Measurements from ENCODE around the gene TAC3.
"Not testable (repeated sequence)": the region's sequence is repeated elsewhere in the genome, so short reads cannot be mapped to it uniquely, and the experiment has no call there.

The TAC3 gene

DNA sequence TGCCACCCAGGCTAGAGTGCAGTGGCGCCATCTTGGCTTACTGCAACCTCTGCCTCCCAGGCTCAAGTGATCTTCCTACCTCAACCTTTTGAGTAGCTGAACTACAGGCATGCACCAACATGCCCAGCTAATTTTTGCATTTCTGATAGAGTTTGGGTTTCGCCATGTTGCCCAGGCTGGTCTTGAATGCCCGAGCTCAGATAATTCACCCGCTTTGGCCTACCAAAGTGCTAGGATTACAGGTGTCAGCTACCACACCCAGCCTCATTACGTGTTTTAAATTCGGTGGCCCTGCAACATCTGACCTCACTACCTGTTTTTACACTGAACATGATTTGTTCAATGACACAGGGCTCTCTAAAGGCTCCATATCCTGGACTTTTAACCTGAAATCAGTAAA is 36.1 kb downstream of the TAC3 start:
- no peak for DNase-seq

DNA sequence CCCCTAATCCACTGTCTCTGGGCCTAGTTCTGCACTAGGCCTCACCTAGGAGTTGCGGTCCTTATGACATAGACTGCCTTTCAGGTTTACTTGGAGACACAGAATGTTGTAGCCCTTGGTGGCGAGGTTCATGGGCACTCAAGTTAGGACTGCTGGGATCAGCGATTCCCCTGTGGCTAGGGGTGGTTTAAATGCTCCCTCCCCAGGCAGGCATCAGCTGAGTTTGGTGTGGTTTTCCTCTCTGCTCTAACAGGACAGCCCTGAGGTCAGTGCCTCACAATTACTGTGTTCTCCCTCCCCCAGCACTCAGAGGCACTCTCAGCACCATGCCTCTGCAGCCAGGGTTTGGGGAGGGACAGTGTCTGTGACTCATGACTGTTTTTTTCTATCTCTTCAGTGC is 36.7 kb downstream of the TAC3 start:
- no peak for DNase-seq

DNA sequence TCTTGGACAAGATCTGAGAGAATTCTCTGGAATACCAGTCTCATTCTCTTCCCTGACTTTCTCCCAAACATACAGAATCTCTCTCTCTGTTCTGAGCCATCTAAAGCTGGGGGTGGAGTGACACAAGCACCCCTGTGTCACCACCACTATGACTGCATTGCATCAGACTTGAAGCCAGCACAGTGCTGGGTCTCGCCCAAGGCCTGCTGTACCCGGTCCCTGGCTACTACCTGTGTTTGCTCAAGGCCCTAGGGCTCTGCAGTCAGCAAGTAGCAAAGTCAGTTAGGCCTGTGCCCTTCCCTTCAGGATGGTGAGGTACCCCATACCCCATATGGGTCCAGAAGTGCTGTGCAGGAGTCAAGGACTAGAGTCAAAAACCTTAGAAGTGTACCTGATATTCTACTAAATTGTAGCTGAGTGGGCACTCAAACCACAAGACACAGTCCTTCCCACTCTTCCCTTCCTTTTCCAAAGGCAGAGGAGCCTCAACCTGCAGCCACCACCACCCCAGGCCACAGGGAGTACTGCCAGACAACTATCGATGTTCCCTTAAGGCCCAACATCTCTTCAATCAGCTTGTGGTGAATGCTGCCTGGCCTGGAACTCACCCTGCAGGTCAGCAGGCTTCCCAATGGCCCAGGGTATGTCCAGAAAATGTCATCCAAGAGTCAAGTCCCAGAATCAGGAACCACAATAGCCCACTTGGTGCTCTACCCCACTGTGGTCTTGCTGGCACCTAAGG is 37.8 kb downstream of the TAC3 start:
- DNase-seq: no peak

DNA sequence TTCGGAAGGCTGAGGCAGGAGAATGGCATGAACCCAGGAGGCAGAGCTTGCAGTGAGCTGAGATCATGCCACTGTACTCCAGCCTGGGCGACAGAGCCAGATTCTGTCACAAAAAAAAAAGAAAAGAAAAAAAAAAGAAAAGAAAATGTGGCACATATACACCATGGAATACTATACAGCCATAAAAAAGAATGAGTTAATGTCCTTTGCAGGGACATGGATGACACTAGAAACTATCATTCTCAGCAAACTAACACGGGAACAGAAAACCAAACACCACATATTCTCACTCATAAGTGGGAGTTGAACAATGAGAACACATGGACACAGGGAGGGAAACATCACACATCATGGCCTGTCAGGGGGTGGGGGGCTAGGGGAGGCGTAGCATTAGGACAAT is 39.0 kb downstream of the TAC3 start:
- DNase-seq: not testable (repeated sequence)

DNA sequence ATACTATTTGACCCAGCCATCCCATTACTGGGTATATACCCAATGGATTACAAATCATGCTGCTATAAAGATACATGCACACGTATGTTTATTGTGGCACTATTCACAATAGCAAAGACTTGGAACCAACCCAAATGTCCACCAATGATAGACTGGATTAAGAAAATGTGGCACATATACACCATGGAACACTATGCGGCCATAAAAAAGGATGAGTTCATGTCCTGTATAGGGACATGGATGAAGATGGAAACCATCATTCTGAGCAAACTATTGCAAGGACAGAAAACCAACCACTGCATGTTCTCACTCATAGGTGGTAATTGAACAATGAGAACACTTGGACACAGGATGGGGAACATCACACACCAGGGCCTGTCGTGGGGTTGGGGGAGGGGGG is 42.1 kb downstream of the TAC3 start:
- DNase-seq: not testable (repeated sequence)

DNA sequence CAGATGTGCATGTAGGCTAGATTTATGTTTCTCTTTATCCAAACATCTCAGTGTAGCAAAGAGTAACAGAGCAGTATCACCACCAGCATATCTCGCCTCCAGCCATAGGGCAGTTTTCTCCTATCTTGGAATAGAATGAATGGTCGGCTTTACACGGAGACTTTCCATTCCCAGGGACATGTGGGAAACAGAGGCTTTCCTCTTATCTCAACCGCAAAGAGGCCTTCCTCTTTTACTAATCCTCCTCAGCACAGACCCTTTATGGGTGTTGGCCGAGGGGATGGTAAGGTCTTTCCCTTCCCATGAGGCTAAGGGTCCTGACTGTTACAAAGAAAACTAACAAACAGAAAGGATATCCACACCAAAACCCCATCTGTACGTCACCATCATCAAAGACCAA is 47.4 kb downstream of the TAC3 start:
- not testable (repeated sequence) for DNase-seq

DNA sequence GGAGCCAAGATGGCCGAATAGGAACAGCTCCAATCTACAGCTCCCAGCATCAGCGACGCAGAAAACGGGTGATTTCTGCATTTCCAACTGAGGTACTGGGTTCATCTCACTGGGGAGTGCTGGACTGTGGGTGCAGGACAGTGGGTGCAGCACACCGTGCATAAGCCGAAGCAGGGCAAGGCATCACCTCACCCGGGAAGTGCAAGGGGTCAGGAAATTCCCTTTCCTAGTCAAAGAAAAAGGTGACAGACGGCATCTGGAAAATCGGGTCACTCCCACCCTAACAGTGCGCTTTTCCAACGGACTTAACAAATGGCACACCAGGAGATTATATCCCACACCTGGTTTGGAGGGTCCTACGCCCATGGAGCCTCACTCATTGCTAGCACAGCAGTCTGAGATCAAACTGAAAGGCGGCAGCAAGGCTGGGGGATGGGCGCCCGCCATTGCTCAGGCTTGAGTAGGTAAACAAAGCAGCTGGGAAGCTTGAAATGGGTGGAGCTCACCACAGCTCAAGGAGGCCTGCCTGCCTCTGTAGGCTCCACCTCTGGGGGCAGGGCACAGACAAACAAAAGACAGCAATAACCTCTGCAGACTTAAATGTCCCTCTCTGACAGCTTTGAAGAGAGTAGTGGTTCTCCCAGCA is 50.2 kb downstream of the TAC3 start:
- DNase-seq: not testable (repeated sequence)

DNA sequence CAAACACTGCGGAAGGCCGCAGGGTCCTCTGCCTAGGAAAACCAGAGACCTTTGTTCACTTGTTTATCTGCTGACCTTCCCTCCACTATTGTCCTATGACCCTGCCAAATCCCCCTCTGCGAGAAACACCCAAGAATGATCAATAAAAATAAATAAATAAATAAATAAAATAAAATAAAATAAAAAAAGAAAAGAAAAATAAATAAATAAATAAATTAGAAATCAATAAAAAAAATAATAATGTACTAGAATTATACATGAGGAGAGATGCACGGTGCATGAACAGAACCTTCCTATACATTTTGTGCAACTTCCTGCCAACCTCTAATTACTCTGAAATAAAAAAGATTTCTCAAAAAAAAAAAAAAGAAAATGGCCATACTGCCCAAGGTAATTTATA is 51.2 kb downstream of the TAC3 start:
- DNase-seq: not testable (repeated sequence)

DNA sequence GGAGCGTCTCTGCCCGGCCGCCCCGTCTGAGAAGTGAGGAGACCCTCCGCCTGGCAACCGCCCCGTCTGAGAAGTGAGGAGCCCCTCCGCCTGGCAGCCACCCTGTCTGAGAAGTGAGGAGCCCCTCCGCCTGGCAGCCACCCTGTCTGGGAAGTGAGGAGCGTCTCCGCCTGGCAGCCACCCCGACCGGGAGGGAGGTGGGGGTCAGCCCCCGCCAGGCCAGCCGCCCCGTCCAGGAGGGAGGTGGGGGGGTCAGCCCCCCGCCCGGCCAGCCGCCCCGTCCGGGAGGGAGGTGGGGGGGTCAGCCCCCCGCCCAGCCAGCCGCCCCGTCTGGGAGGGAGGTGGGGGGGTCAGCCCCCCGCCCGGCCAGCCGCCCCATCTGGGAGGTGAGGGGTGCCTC is 52.8 kb downstream of the TAC3 start:
- DNase-seq: not testable (repeated sequence)

DNA sequence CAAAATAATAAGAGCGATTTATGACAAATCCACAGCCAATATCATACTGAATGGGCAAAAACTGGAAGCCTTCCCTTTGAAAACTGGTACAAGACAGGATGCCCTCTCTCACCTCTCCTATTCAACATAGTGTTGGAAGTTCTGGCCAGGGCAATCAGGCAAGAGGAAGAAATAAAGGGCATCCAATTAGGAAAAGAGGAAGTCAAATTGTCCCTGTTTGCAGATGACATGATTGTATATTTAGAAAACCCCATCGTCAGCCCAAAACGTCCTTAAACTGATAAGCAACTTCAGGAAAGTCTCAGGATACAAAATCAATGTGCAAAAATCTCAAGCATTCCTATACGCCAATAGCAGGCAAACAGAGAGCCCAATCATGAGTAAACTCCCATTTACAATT is 54.1 kb downstream of the TAC3 start:
- DNase-seq: not testable (repeated sequence)

All from NCI-H1048 (cell line).